Measurements from ENCODE around the gene POLQ. TPM values are rescaled to one million over a fixed set of nuclear protein-coding genes. Genes with fewer than 3 reads are reported as not detected.
A peak's percentile ranks its signal among the peaks of the same experiment; 100 is the strongest.

Gene POLQ
- total RNA-seq, 1 donor from 2014 or later = 2.5 TPM

DNA sequence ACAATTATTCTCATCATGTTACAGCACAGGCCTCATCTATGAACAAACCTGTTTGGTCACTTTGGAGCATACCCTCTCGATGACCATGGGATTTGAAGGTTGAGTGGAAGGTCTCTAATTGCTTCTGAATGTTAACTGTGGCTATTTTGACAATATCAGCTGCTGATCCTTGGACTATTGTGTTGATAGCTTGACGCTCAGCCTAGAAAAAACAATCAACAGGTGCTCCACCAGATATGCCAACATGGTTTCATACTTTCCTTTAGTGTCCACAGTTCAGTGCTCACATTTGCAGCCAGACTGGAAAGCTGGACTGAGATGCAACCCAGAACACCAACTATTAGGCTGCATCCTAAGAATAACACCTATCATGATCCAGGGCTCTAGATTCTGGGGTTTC is 109.7 kb downstream of the POLQ start:
- intact Hi-C loops (cut with DNase I) = no loop called here
- Histone ChIP-seq H3K27ac (no peak overlapping the region), H3K4me1 (no peaks in the 10 kb centered on the region), H3K27me3 (no peaks in the 10 kb centered on the region), H3K4me3 (no peak overlapping the region), H3K9me3 (no peaks in the 10 kb centered on the region), H3K36me3 (no peaks in the 10 kb centered on the region)
- TF ChIP-seq, protein P1, sequence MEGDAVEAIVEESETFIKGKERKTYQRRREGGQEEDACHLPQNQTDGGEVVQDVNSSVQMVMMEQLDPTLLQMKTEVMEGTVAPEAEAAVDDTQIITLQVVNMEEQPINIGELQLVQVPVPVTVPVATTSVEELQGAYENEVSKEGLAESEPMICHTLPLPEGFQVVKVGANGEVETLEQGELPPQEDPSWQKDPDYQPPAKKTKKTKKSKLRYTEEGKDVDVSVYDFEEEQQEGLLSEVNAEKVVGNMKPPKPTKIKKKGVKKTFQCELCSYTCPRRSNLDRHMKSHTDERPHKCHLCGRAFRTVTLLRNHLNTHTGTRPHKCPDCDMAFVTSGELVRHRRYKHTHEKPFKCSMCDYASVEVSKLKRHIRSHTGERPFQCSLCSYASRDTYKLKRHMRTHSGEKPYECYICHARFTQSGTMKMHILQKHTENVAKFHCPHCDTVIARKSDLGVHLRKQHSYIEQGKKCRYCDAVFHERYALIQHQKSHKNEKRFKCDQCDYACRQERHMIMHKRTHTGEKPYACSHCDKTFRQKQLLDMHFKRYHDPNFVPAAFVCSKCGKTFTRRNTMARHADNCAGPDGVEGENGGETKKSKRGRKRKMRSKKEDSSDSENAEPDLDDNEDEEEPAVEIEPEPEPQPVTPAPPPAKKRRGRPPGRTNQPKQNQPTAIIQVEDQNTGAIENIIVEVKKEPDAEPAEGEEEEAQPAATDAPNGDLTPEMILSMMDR (IDR thresholded peaks at IDR 0.05) = no peak
- TF ChIP-seq POLR2AphosphoS5 (IDR thresholded peaks at IDR 0.05; ENCODE audit: insufficient read depth in 1 of 2, low read depth in 1 of 2) (no peak), POLR2A (IDR thresholded peaks at IDR 0.05) (no peak)
- DNase-seq (ENCODE audit: extremely low spot score in 2 of 2) = no peak

DNA sequence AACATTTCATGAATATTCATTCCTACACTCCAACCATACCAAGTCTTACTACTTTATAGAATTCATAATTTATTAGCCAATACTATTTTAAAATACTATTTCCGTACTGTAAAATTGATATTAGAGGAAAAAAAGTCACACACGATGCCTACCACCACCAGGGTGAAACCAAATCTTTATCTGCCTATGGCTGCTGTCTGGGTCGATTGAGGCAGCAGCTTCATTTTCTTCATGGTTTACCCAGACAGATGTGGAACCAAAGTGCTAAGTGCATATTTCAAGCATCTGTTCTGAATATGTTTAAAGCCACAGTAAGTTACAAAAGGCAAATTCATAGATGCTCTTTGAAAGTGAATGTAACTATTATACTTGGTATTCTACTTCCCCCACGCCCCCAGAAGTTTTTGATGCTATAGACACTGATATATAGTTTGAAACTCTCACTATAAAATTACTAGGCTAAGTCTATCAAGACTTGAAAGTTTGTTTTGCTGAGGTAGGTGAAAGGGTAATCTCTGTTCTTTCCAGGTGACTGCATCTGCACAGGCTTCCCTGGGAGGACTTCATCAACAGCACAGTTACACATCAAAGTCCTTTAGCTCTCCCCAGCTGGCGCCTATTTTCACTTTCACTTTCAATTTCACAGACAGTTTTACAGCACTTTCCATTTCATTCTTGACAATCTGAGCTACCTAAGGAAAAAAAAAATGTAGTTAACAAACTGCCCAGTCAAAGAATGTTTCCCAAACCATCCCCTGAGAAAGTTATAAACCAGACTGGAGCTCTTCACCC is 113.9 kb downstream of the POLQ start:
- Histone ChIP-seq H3K9me3 (no peaks in the 10 kb centered on the region), H3K27me3 (no peaks in the 10 kb centered on the region), H3K36me3 (no peaks in the 10 kb centered on the region), H3K4me1 (no peaks in the 10 kb centered on the region), H3K27ac (no peak overlapping the region), H3K4me3 (peak overlapping the region in 1 of 2 donors; percentile 28)
- no peak for DNase-seq (ENCODE audit: extremely low spot score in 2 of 2)
- intact Hi-C loops (cut with DNase I) = no loop called here
- TF ChIP-seq, protein P1 (IDR thresholded peaks at IDR 0.05) = no peak
- TF ChIP-seq POLR2AphosphoS5 (IDR thresholded peaks at IDR 0.05; ENCODE audit: insufficient read depth in 1 of 2, low read depth in 1 of 2) = no peak
- TF ChIP-seq POLR2A (IDR thresholded peaks at IDR 0.05) = no peak

DNA sequence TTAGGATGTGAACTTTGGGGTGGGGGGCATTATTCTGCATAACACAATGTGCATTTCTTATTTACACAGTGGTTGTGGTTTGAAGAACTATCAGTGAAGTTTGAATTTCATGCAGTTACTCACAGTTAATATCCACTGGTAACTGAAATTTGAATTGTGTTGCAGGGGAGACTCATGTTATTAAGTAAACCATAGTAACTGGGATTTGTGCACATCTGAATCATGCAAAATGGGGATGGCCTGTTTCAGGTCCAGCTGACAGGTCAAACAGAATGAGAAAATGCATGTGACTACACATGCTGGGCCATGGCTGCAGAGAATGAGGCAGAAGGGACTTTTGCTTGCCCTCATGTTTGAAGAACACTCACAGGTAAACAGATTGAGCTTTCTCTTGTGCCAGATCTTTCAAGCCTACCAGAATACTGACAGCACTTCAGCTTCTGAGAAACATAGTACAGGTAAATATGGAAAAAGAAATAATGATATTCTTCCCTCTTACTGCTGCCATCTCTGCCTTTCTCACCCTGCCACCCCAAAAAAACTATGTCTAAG is 115.0 kb downstream of the POLQ start:
- no peak overlapping the region for H3K4me3 ChIP-seq
- H3K36me3 ChIP-seq = no peaks in the 10 kb centered on the region
- no peak overlapping the region for H3K27ac ChIP-seq
- no peaks in the 10 kb centered on the region for H3K4me1 ChIP-seq
- TF ChIP-seq POLR2AphosphoS5 (IDR thresholded peaks at IDR 0.05; ENCODE audit: insufficient read depth in 1 of 2, low read depth in 1 of 2) = no peak
- TF ChIP-seq POLR2A (IDR thresholded peaks at IDR 0.05) = no peak
- TF ChIP-seq, protein P1 (IDR thresholded peaks at IDR 0.05) = no peak
- intact Hi-C loops (cut with DNase I) = no loop called here
- H3K27me3 ChIP-seq = no peaks in the 10 kb centered on the region
- no peaks in the 10 kb centered on the region for H3K9me3 ChIP-seq
- no peak for DNase-seq (ENCODE audit: extremely low spot score in 2 of 2)

DNA sequence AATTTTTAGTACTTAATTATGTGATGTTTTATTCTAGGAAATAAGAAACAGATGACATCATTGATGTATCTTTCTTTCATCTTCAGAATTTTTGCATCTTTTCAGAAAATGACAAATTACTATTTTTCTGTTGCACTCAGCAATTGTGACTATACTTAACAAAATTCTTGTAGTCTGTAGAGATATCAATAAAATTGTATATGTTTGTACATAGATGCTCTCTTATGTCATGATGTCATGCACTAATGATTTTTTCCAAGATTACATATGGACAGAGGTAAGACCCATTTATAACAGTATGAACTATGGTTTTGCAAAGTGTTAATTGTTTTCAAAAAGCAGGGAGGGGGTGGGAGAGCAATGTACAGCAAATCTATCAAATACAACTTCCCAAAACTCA is 121.2 kb downstream of the POLQ start:
- DNase-seq (ENCODE audit: extremely low spot score in 2 of 2) = no peak
- TF ChIP-seq POLR2AphosphoS5 (IDR thresholded peaks at IDR 0.05; ENCODE audit: insufficient read depth in 1 of 2, low read depth in 1 of 2) (no peak), POLR2A (IDR thresholded peaks at IDR 0.05) (no peak)
- TF ChIP-seq, protein P1 (IDR thresholded peaks at IDR 0.05) = no peak
- Histone ChIP-seq H3K27ac (no peak overlapping the region), H3K4me3 (no peak overlapping the region), H3K4me1 (no peaks in the 10 kb centered on the region), H3K36me3 (no peaks in the 10 kb centered on the region), H3K9me3 (no peaks in the 10 kb centered on the region), H3K27me3 (no peaks in the 10 kb centered on the region)
- intact Hi-C loops (cut with DNase I) = no loop called here

DNA sequence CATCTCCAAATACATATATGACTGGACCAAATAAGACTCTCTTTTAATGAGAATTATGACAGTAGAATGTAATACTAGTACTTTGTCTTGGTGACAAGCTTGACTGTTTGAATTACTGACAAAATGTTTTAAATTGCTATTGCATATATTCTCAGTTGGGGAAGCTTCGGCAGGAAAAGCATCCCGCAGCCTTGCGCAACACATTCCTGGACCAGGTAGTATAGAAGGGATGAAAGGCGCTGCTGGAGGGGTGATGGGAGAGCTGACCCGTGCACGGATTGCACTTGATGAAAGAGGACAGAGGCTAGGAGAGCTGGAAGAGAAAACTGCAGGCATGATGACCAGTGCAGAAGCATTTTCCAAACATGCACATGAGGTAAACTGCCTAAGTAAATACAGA is 127.6 kb downstream of the POLQ start:
- TF ChIP-seq POLR2AphosphoS5 (IDR thresholded peaks at IDR 0.05; ENCODE audit: insufficient read depth in 1 of 2, low read depth in 1 of 2) = no peak
- TF ChIP-seq, protein P1 (IDR thresholded peaks at IDR 0.05) = no peak
- intact Hi-C loops (cut with DNase I) = no loop called here
- H3K27me3 ChIP-seq = no peaks in the 10 kb centered on the region
- no peaks in the 10 kb centered on the region for H3K36me3 ChIP-seq
- no peak overlapping the region for H3K4me3 ChIP-seq
- H3K27ac ChIP-seq = no peak overlapping the region
- H3K4me1 ChIP-seq = no peaks in the 10 kb centered on the region
- no peak for DNase-seq (ENCODE audit: extremely low spot score in 2 of 2)
- H3K9me3 ChIP-seq = no peaks in the 10 kb centered on the region
